Gastroesophageal sphincter (tissue), 4 donors: ENCODE data around the gene CISH. TPM values are rescaled to one million over a fixed set of nuclear protein-coding genes. Genes with fewer than 3 reads are reported as not detected.

ENCODE experiments used
- ATAC-seq: fragments of 150-250 bp; one replicate; pipeline ENCODE4 v1.9.1; 2016; ENCODE audit warnings: mild to moderate bottlenecking, moderate library complexity
- H3K27ac ChIP-seq, 4 donors: fragments of 200-600 bp; sonication (generic) in 3 of 4; 1 replicate in 3 of 4; 2 replicates in 1 of 4; pipeline ENCODE4 v1.5.1; 2016 to 2019
- H3K27me3 ChIP-seq: fragments of 200-600 bp; sonication (generic); one replicate; pipeline ENCODE4 v1.5.1; 2019
- H3K36me3 ChIP-seq, 2 donors: fragments of 200-600 bp; sonication (generic); one replicate each; pipeline ENCODE4 v1.5.1; 2019; ENCODE audit warnings: control low read depth in 1 of 2
- H3K4me1 ChIP-seq, 3 donors: fragments of 200-600 bp; sonication (generic); 1 replicate in 2 of 3; 2 replicates in 1 of 3; pipeline ENCODE4 v1.5.1; 2016 to 2019; ENCODE audit warnings: control low read depth in 2 of 3
- H3K4me3 ChIP-seq, 2 donors: fragments of 200-600 bp; sonication (generic); one replicate each; pipeline ENCODE4 v1.5.1; 2019; ENCODE audit warnings: mild to moderate bottlenecking in 1 of 2, moderate library complexity in 1 of 2
- H3K9me3 ChIP-seq, 3 donors: fragments of 200-600 bp; sonication (generic); one replicate each; pipeline ENCODE4 v1.5.1; 2017 to 2019; ENCODE audit warnings: control low read depth in 2 of 3
- CTCF ChIP-seq, 4 experiments: fragments of 200-600 bp in 2 of 4; fragments of 450-650 bp in 2 of 4; sonication (generic) in 1 of 4; IDR thresholded peaks; one replicate each; pipeline ENCODE4 v1.5.1; 2017 to 2019; ENCODE audit warnings: antibody characterized with exemption in 4 of 4, mild to moderate bottlenecking in 2 of 4, moderate library complexity in 2 of 4
- EP300 ChIP-seq: sonication (generic); formaldehyde crosslinking; IDR thresholded peaks from one replicate; pipeline ENCODE4 v1.6.1; 2017; ENCODE audit warnings: antibody characterized with exemption, mild to moderate bottlenecking
- POLR2A ChIP-seq, 2 donors: fragments of 450-650 bp; IDR thresholded peaks; one replicate each; pipeline ENCODE4 v1.6.1; 2017; ENCODE audit warnings: antibody characterized with exemption in 2 of 2, mild to moderate bottlenecking in 2 of 2, moderate library complexity in 1 of 2
- POLR2AphosphoS5 ChIP-seq: sonication (generic); formaldehyde crosslinking; IDR thresholded peaks from one replicate; pipeline ENCODE4 v1.6.1; 2017; ENCODE audit warnings: antibody characterized with exemption
- WGBS, 2 donors: methylation state at CpG; one replicate each; pipeline ENCODE4 v1.1.5; 2018; ENCODE audit warnings: low coverage in 1 of 2; 5-methylcytosine and 5-hydroxymethylcytosine counted together
- total RNA-seq, 4 donors: library from RNA; depleted of rRNA; stranded (reverse); fragments of >200 nt; gene quantifications; one replicate each; pipeline ENCODE4 v1.1.0, GENCODE V29; 2016

Gene CISH
- total RNA-seq, 4 donors from 2014 or later, result 0.99 to 9.3 (median 3.6) TPM

DNA sequence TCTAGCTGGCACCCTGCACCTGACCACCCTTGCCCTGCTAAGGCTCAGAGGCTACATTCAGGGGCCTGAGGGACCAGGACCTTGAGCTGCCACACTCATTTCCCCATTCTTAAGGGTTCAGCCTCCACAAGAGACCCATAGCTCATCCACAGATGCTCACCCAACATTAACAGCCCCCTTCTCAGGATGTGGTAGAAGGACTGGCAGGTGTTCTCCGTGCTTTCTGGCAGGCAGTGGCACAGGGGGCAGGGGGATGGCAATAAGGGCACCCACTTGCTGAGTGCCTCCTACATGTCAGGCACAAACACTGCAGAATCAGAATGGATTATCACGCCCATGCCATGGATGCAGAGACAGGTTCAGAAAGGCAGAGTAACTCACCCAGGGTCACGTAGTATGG, 14.8 kb upstream of the CISH start:
- Histone ChIP-seq H3K4me3 (no peak overlapping the region), H3K36me3 (peaks cover 0 to 15% of the 10 kb centered on the region in 2 donors), H3K27ac (no peak overlapping the region), H3K9me3 (no peaks in the 10 kb centered on the region), H3K27me3 (no peaks in the 10 kb centered on the region), H3K4me1 (peaks cover 0 to 57% (median 0%) of the 10 kb centered on the region in 3 donors)
- 90% methylated on average over 2 of the region's 3 CpGs; no CpG with 5 or more reads in 1 of the 2 donors for WGBS, 2 donors
- no peak for TF ChIP-seq CTCF (IDR thresholded peaks at IDR 0.05)
- no peak for TF ChIP-seq EP300
- TF ChIP-seq POLR2A (IDR thresholded peaks at IDR 0.05), result no peak
- TF ChIP-seq POLR2AphosphoS5, result no peak
- ATAC-seq, result no peak

GRCh38 chr3:50625231-50626182, 13.9 kb upstream of the CISH start:
- Histone ChIP-seq H3K27ac (no peak overlapping the region), H3K4me3 (no peak overlapping the region), H3K36me3 (peaks cover 0 to 15% of the 10 kb centered on the region in 2 donors), H3K27me3 (no peaks in the 10 kb centered on the region), H3K4me1 (peaks cover 0 to 64% (median 0%) of the 10 kb centered on the region in 3 donors), H3K9me3 (no peaks in the 10 kb centered on the region)
- TF ChIP-seq POLR2A (IDR thresholded peaks at IDR 0.05), result no peak
- 59 to 77% methylated on average over 4 to 11 of the region's 18 CpGs for whole genome bisulfite sequencing, 2 donors
- ATAC-seq, result no peak

- H3K27ac ChIP-seq, result no peak overlapping the region
- H3K9me3 ChIP-seq, result no peaks in the 10 kb centered on the region
- no peaks in the 10 kb centered on the region for H3K27me3 ChIP-seq
- no peak overlapping the region for H3K4me3 ChIP-seq
- peaks cover 0 to 72% (median 0%) of the 10 kb centered on the region in 3 donors for H3K4me1 ChIP-seq
- peaks cover 0 to 15% of the 10 kb centered on the region in 2 donors for H3K36me3 ChIP-seq
- ATAC-seq, result no peak
- TF ChIP-seq POLR2A (IDR thresholded peaks at IDR 0.05) (no peak), CTCF (IDR thresholded peaks at IDR 0.05) (no peak), POLR2AphosphoS5 (no peak), EP300 (no peak)
- WGBS, 2 donors, result 80% methylated on average over 1 of the region's 2 CpGs; no CpG with 5 or more reads in 1 of the 2 donors
These were observed 13.1 kb upstream of the CISH start for GRCh38 chr3:50624634-50625033.

DNA sequence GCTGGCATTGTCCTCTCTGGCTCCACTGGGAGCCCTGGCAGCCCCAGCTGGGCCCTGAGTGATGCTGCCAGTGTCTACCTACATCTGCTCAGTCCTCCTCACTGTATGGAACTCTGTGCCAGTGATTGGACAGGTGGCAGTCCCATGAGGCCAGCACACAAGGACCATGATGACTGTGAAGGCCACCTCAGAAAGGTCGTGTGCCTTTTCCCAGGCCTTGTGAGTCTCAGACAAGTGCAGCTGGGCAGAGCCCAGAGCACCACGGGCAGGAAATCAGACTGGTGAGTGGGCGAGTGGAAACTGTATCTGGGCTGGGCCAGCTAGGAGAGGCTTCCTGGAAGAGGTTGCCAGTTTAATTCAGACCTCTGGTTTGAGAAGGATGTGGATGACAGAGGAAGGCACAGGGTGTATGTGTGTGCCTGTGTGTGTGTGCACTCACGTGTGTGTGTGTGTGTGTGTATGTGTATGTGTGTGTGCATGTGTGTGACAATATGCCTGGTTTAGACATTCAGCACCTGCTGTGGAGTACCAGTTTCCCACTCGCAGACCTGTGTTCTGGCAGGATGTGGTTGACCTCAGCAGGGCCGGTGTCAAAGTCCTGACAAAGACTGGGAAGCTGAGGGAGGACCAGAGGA, 12.4 kb upstream of the CISH start:
- peaks cover 0 to 79% (median 0%) of the 10 kb centered on the region in 3 donors for H3K4me1 ChIP-seq
- no peak for ATAC-seq
- WGBS, 2 donors, result 88% methylated on average over 2 of the region's 6 CpGs; no CpG with 5 or more reads in 1 of the 2 donors
- no peaks in the 10 kb centered on the region for H3K27me3 ChIP-seq
- H3K27ac ChIP-seq, result no peak overlapping the region
- TF ChIP-seq POLR2AphosphoS5, result no peak
- TF ChIP-seq POLR2A (IDR thresholded peaks at IDR 0.05), result no peak
- no peak for TF ChIP-seq CTCF (IDR thresholded peaks at IDR 0.05)
- no peak for TF ChIP-seq EP300
- peaks cover 0 to 15% of the 10 kb centered on the region in 2 donors for H3K36me3 ChIP-seq
- H3K9me3 ChIP-seq, result no peaks in the 10 kb centered on the region
- H3K4me3 ChIP-seq, result no peak overlapping the region

GRCh38 chr3:50622881-50623280, 11.3 kb upstream of the CISH start:
- no peak for ATAC-seq
- Histone ChIP-seq H3K4me3 (no peak overlapping the region), H3K36me3 (peaks cover 0 to 15% of the 10 kb centered on the region in 2 donors), H3K4me1 (peaks cover 0 to 83% (median 5%) of the 10 kb centered on the region in 3 donors), H3K27ac (no peak overlapping the region), H3K27me3 (no peaks in the 10 kb centered on the region), H3K9me3 (no peaks in the 10 kb centered on the region)
- 78% methylated on average over 3 of the region's 3 CpGs; no CpG with 5 or more reads in 1 of the 2 donors for WGBS, 2 donors
- TF ChIP-seq EP300, result no peak
- TF ChIP-seq CTCF (IDR thresholded peaks at IDR 0.05), result no peak
